Ovary (tissue), 9 donors: ENCODE measurements around the gene FOLR1. TPM values are rescaled to one million over a fixed set of nuclear protein-coding genes. Genes with fewer than 3 reads are reported as not detected.
"Not testable (repeated sequence)": the region's sequence is repeated elsewhere in the genome, so short reads cannot be mapped to it uniquely, and the experiment has no call there.

Experiments used
- DNase-seq, 5 donors: peaks; one replicate each; pipeline ENCODE4 v3.0.0-alpha.2; 2019 to 2020
- H3K27ac ChIP-seq, 2 donors: fragments of 200-600 bp; one replicate each; pipeline versions ENCODE4 v1.5.1 to v1.8.0; 2019 to 2022
- H3K27me3 ChIP-seq: fragments of 200-600 bp; one replicate; pipeline ENCODE4 v1.8.0; 2022
- H3K36me3 ChIP-seq: fragments of 200-600 bp; sonication (generic); one replicate; pipeline ENCODE4 v1.5.1; 2019
- H3K4me1 ChIP-seq: one replicate; pipeline ENCODE4 v1.8.1; 2013; ENCODE audit warnings: mild to moderate bottlenecking, moderate library complexity; ENCODE audit not compliant: insufficient read depth
- H3K4me3 ChIP-seq: fragments of 200-600 bp; sonication (generic); one replicate; pipeline ENCODE4 v1.5.1; 2017
- H3K9me3 ChIP-seq, 2 donors: fragments of 200-600 bp in 1 of 2; sonication (generic) in 1 of 2; one replicate each; pipeline versions ENCODE4 v1.5.1 to v1.8.1; 2013 to 2019; ENCODE audit warnings: mild to moderate bottlenecking in 1 of 2, moderate library complexity in 1 of 2
- EP300 ChIP-seq: sonication (generic); formaldehyde crosslinking; IDR thresholded peaks from one replicate; pipeline ENCODE4 v1.6.1; 2017; ENCODE audit warnings: antibody characterized with exemption
- POLR2A ChIP-seq: fragments of 450-650 bp; IDR thresholded peaks from one replicate; pipeline ENCODE4 v1.6.1; 2017; ENCODE audit warnings: antibody characterized with exemption, mild to moderate bottlenecking, moderate library complexity
- WGBS, 3 donors: extraction: QIAGEN DNeasy Blood & Tissue Kit in 1 of 3; methylation state at CpG; one replicate each; pipeline versions ENCODE4 v1.1.5 to v1.1.7; 2013 to 2017; 5-methylcytosine and 5-hydroxymethylcytosine counted together
- intact Hi-C, 4 donors: fragments of 100-400 bp; cut with DNase I; formaldehyde crosslinking; loops; one replicate each; pipeline versions ENCODE4 v1.11.0 to v1.15.1; 2022 to 2023
- polyA plus RNA-seq, 2 donors: library from polyadenylated mRNA; stranded (reverse); fragments of 200-250 nt in 1 of 2; fragments of 350-450 nt in 1 of 2; fragmentation: Illumina TruSeq in 1 of 2; extraction: RNeasy Lipid Tissue Mini Kit (QIAGEN cat#74804) in 1 of 2; gene quantifications; one replicate each; pipeline ENCODE4 v1.2.3, GENCODE V29; 2013 to 2014
- total RNA-seq, 7 donors: library from RNA; depleted of rRNA in 2 of 7; stranded (reverse); fragments of >200 nt in 2 of 7; fragmentation: NEBNext Ultra II Directional in 3 of 7; extraction: Animal tissue kit (Norgen Biotek cat#: 25700) in 3 of 7; gene quantifications; one replicate each; pipeline versions ENCODE4 v1.1.0 to v1.2.4, GENCODE V29; 2016 to 2023
- TF ChIP-seq, protein P1 (sequence below), 3 donors: fragments of 450-650 bp in 2 of 3; fragments of 200-600 bp in 1 of 3; IDR thresholded peaks; one replicate each; pipeline versions ENCODE4 v1.5.1 to v1.8.0; 2016 to 2022; ENCODE audit warnings: antibody characterized with exemption in 3 of 3, mild to moderate bottlenecking in 1 of 3
- donor health status: DM: no; HTN: no; CAD: no; lungs with moderate emphysema.
- donor health status: DM: no; HTN: no; CAD: no.
- donor health status: Bipolar disorder and iron deficiency.
- donor health status: DM: yes; HTN: yes; CAD: no.
- donor health status: DM: no; HTN: no; CAD: no.
- donor health status: DM: yes; HTN: yes; CAD: no.

The FOLR1 gene
- total and polyA plus RNA-seq, 9 donors, result 0.31 to 108 (median 4.3) TPM; not detected in 1

DNA sequence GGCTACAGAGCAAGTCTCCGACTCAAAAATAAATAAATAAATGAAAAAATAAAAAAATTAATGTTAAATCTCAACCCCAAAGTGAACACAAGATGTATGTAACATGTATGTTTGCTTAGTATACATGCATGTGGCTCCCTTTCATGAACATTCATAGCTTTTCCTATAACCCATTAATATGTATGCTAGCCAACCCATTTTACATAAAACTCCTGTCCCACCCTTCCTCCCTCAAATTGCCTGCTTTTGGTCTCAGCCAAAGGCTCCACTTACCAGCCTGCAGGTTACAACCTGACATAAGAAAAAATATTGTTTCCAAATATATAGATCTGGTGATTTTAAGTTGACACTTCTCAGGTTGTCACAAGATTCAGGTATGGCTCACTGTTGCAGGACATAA lies 3.7 kb upstream of the FOLR1 start:
- no peaks in the 10 kb centered on the region for H3K36me3 ChIP-seq
- H3K27me3 ChIP-seq, result no peaks in the 10 kb centered on the region
- H3K4me3 ChIP-seq, result no peak overlapping the region
- intact Hi-C loops, result no loop called here
- no peak overlapping the region for H3K27ac ChIP-seq
- no peaks in the 10 kb centered on the region for H3K4me1 ChIP-seq
- DNase-seq, result no peak
- no peaks in the 10 kb centered on the region for H3K9me3 ChIP-seq
- 67 to 90% (median 89%) methylated on average over 1 of the region's 1 CpG for WGBS, 3 donors
- TF ChIP-seq EP300 (no peak), POLR2A (no peak)
- TF ChIP-seq, protein P1, sequence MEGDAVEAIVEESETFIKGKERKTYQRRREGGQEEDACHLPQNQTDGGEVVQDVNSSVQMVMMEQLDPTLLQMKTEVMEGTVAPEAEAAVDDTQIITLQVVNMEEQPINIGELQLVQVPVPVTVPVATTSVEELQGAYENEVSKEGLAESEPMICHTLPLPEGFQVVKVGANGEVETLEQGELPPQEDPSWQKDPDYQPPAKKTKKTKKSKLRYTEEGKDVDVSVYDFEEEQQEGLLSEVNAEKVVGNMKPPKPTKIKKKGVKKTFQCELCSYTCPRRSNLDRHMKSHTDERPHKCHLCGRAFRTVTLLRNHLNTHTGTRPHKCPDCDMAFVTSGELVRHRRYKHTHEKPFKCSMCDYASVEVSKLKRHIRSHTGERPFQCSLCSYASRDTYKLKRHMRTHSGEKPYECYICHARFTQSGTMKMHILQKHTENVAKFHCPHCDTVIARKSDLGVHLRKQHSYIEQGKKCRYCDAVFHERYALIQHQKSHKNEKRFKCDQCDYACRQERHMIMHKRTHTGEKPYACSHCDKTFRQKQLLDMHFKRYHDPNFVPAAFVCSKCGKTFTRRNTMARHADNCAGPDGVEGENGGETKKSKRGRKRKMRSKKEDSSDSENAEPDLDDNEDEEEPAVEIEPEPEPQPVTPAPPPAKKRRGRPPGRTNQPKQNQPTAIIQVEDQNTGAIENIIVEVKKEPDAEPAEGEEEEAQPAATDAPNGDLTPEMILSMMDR (IDR thresholded peaks at IDR 0.05), result no peak

GRCh38 chr11:72189455-72190250 lies 2.3 kb upstream of the FOLR1 start:
- TF ChIP-seq, protein P1 (IDR thresholded peaks at IDR 0.05), result no peak
- TF ChIP-seq EP300 (no peak), POLR2A (no peak)
- Histone ChIP-seq H3K27ac (no peak overlapping the region), H3K9me3 (no peaks in the 10 kb centered on the region), H3K4me1 (no peaks in the 10 kb centered on the region), H3K4me3 (no peak overlapping the region), H3K36me3 (no peaks in the 10 kb centered on the region), H3K27me3 (no peaks in the 10 kb centered on the region)
- WGBS, 3 donors, result 54 to 64% (median 63%) methylated on average over 3 of the region's 3 CpGs
- DNase-seq, result no peak
- intact Hi-C loops, result no loop called here

DNA sequence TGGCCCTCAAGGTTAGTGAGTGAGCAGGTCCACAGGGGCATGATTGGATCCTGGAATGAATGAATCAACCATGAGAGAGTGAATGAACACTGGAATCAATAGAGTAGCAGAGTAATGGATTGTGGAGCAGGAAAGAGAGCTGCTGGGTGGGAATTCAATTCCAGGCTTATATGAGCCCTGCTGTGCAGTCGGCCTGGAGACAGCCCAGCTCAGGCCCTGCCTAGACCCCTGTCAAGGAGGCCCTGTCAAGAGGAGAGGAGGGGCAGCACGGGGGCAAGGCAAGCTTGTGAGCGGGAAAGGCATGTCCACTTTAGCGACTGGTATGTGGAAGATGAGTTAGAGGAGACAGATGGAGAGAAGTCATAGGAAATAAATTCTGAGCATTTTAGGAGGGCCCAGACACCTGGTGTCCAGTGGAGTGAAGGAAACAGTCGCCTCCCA lies 1.3 kb upstream of the FOLR1 start:
- intact Hi-C loops, result no loop called here
- Histone ChIP-seq H3K4me3 (no peak overlapping the region), H3K4me1 (no peaks in the 10 kb centered on the region), H3K27me3 (no peaks in the 10 kb centered on the region), H3K27ac (no peak overlapping the region), H3K9me3 (no peaks in the 10 kb centered on the region), H3K36me3 (no peaks in the 10 kb centered on the region)
- TF ChIP-seq EP300 (no peak), POLR2A (no peak)
- TF ChIP-seq, protein P1 (IDR thresholded peaks at IDR 0.05), result no peak
- 62 to 76% (median 72%) methylated on average over 5 of the region's 5 CpGs for WGBS, 3 donors
- DNase-seq, result no peak

- Histone ChIP-seq H3K36me3 (no peaks in the 10 kb centered on the region), H3K27ac (no peak overlapping the region), H3K27me3 (no peaks in the 10 kb centered on the region), H3K4me3 (no peak overlapping the region), H3K9me3 (no peaks in the 10 kb centered on the region), H3K4me1 (no peaks in the 10 kb centered on the region)
- TF ChIP-seq, protein P1 (IDR thresholded peaks at IDR 0.05), result no peak
- no peak for DNase-seq
- 63 to 70% (median 66%) methylated on average over 12 of the region's 12 CpGs for WGBS, 3 donors
- intact Hi-C loops, result no loop called here
These were observed 3.8 kb downstream of the FOLR1 start for GRCh38 chr11:72195518-72196270.

GRCh38 chr11:72201445-72201844 lies 9.5 kb downstream of the FOLR1 start:
- H3K4me3 ChIP-seq, H3K27me3 ChIP-seq, H3K36me3 ChIP-seq, H3K27ac ChIP-seq, H3K4me1 ChIP-seq, DNase-seq, H3K9me3 ChIP-seq, intact Hi-C loops: not testable (repeated sequence)
- 84 to 90% (median 85%) methylated on average over 38 to 43 of the region's 43 CpGs for WGBS, 3 donors
